K562 (cell line): ENCODE data around the gene CNNM3. TPM values are rescaled to one million over a fixed set of nuclear protein-coding genes. Genes with fewer than 3 reads are reported as not detected.
A peak's percentile ranks its signal among the peaks of the same experiment; 100 is the strongest.

Experiments
- ATAC-seq: fragments of 200-7000 bp; cut with Tn5 transposase; 3 replicates; pipeline ENCODE4 v1.9.1; 2020; ENCODE audit warnings: moderate library complexity
- BruUV-seq: library from RNA; stranded (reverse); fragments of 400-500 nt; replicated peaks from 2 replicates; lab custom pipeline; 2021; lab: Mats Ljungman, UMichigan
- CTCF ChIA-PET: fragments of 300-600 bp; formaldehyde crosslinking; extraction: SDS; loops from one replicate; lab custom pipeline; 2021; ENCODE audit warnings: low intra/inter-chr PET ratio; lab: Yijun Ruan, JAX
- POLR2A ChIA-PET: fragments of 300-600, 350-650 bp; sonication (Branson Sonifier 250); formaldehyde crosslinking; extraction: SDS; loops from one replicate; lab custom pipeline; 2021; ENCODE audit warnings: antibody characterized with exemption, inconsistent platforms; lab: Yijun Ruan, JAX
- DNase-seq, 4 experiments: peaks; one replicate each; pipeline versions ENCODE4 v3.0.0 to v3.0.0-alpha.2; 2011 to 2018; ENCODE audit warnings: low spot score in 3 of 4, mixed read lengths in 3 of 4; ENCODE audit errors: extremely low read depth in 1 of 4
- FAIRE-seq: peaks from 2 replicates; lab custom pipeline; 2011; peaks lifted over from hg19 to GRCh38; lab: Jason Lieb, UNC
- H2AFZ ChIP-seq: 2 replicates; pipeline ENCODE4 v1.6.0; 2011; ENCODE audit warnings: low read depth, low read length, control low read depth, inconsistent platforms
- H3K27ac ChIP-seq: fragments of 200-600 bp; 3 replicates; pipeline ENCODE4 v1.8.0; 2011; ENCODE audit warnings: low read depth, mild to moderate bottlenecking, control low read depth, inconsistent platforms, low read length, moderate library complexity, mixed read lengths; ENCODE audit errors: extremely low read depth
- H3K27me3 ChIP-seq, 2 experiments: fragments of 300-600 bp in 1 of 2; 2 replicates in 1 of 2; 3 replicates in 1 of 2; pipeline versions ENCODE4 v1.6.0 to v1.8.0; 2011; ENCODE audit warnings: inconsistent platforms in 2 of 2, low read length in 2 of 2, mild to moderate bottlenecking in 1 of 2, mixed read lengths in 1 of 2, moderate library complexity in 1 of 2; ENCODE audit not compliant: control insufficient read depth in 2 of 2, insufficient read depth in 2 of 2
- H3K36me3 ChIP-seq: fragments of 300-600 bp; 3 replicates; pipeline ENCODE4 v1.8.0; 2011; ENCODE audit warnings: mild to moderate bottlenecking, low read length, inconsistent platforms; ENCODE audit not compliant: control insufficient read depth, insufficient read depth
- H3K4me1 ChIP-seq, 2 experiments: fragments of 200-600 bp in 1 of 2; replicated peaks in 1 of 2; 2 replicates in 1 of 2; 3 replicates in 1 of 2; pipeline versions ENCODE4 v1.5.1 to v1.8.0; 2011; ENCODE audit warnings: inconsistent platforms in 2 of 2, low read length in 2 of 2, mild to moderate bottlenecking in 1 of 2, mixed read lengths in 1 of 2, moderate library complexity in 1 of 2; ENCODE audit not compliant: control insufficient read depth in 2 of 2, insufficient read depth in 2 of 2
- H3K4me2 ChIP-seq: 2 replicates; pipeline ENCODE4 v1.6.1; 2011; ENCODE audit warnings: low read length, control low read depth, inconsistent platforms, mixed read lengths; ENCODE audit not compliant: insufficient read depth
- H3K4me3 ChIP-seq: fragments of 200-600 bp; sonication (generic), shearing (Covaris generic); 2 replicates; pipeline ENCODE4 v1.5.1; 2016; ENCODE audit warnings: control low read depth, inconsistent platforms
- H3K79me2 ChIP-seq: fragments of 200-600 bp; 3 replicates; pipeline ENCODE4 v1.8.0; 2011; ENCODE audit warnings: low read length, inconsistent platforms; ENCODE audit not compliant: control insufficient read depth, insufficient read depth
- H3K9ac ChIP-seq, 2 experiments: 2 replicates each; pipeline versions ENCODE4 v1.6.0 to v1.6.1; 2011; ENCODE audit warnings: low read depth in 2 of 2, low read length in 2 of 2, control low read depth in 1 of 2, inconsistent platforms in 1 of 2, mild to moderate bottlenecking in 1 of 2, mixed read lengths in 1 of 2; ENCODE audit not compliant: insufficient read depth in 1 of 2
- H3K9me1 ChIP-seq: one replicate; pipeline ENCODE4 v1.6.0; 2011; ENCODE audit warnings: inconsistent platforms, mild to moderate bottlenecking, low read length, moderate library complexity; ENCODE audit not compliant: control insufficient read depth, insufficient read depth
- H3K9me3 ChIP-seq: replicated peaks from 2 replicates; pipeline ENCODE4 v1.5.1; 2011; ENCODE audit warnings: low read depth, low read length, inconsistent platforms; ENCODE audit not compliant: control insufficient read depth, insufficient read depth
- H4K20me1 ChIP-seq: replicated peaks from 2 replicates; pipeline ENCODE4 v1.6.1; 2011; ENCODE audit warnings: low read length, inconsistent platforms, mixed read lengths; ENCODE audit not compliant: control insufficient read depth, insufficient read depth
- BRD9 ChIP-seq: fragments of 450-650 bp; IDR thresholded peaks from 2 replicates; pipeline ENCODE4 v1.6.1; 2018; ENCODE audit warnings: low read depth; ENCODE audit not compliant: partially characterized antibody
- KAT8 ChIP-seq: fragments of 450-650 bp; IDR thresholded peaks from 2 replicates; pipeline ENCODE4 v1.6.1; 2016; ENCODE audit warnings: low read depth, mild to moderate bottlenecking
- WGBS: fragments of 100-300 bp; shearing (Covaris generic); methylation state at CpG from one replicate; pipeline ENCODE4 v1.1.6; 2016; ENCODE audit warnings: low coverage, mixed read lengths; ENCODE audit not compliant: insufficient coverage; ENCODE audit errors: missing lambda C conversion rate; 5-methylcytosine and 5-hydroxymethylcytosine counted together
- in situ Hi-C: fragments of 300-500 bp; cut with MboI; formaldehyde crosslinking; loops from 4 replicates; pipeline ENCODE4 v1.15.0; 2018; ENCODE audit warnings: inconsistent platforms, mixed read lengths
- intact Hi-C: fragments of 100-400 bp; cut with micrococcal nuclease; formaldehyde crosslinking; loops from 2 replicates; pipeline ENCODE4 v1.14.2; 2022
- polyA plus RNA-seq, 8 experiments: library from polyadenylated mRNA; depleted of rRNA in 4 of 8; stranded (reverse) in 5 of 8; unstranded in 3 of 8; fragments of >200 nt; fragmentation: Nextera tagmentation in 2 of 8; fragmentation: Illumina TruSeq in 1 of 8; extraction: Ambion mirVana in 2 of 8; extraction: Trizol in 1 of 8; gene quantifications; 2 replicates each; pipeline versions ENCODE4 v1.2.1 to v1.2.3, GENCODE V29; 2011 to 2014; ENCODE audit warnings: inconsistent platforms in 1 of 8, missing spikeins in 1 of 8
- total RNA-seq, 7 experiments: library from RNA; depleted of rRNA in 6 of 7; stranded (reverse); fragments of >200 nt in 6 of 7; fragmentation: Illumina TruSeq in 2 of 7; extraction: Trizol in 2 of 7; gene quantifications; 2 replicates each; pipeline versions ENCODE4 v1.2.1 to v1.2.3, GENCODE V29; 2011 to 2021; ENCODE audit warnings: low replicate concordance in 1 of 7
- TF ChIP-seq, protein P1 (sequence below): sonication (generic); formaldehyde crosslinking; IDR thresholded peaks from 2 replicates; pipeline ENCODE4 v1.8.1; 2023; ENCODE audit warnings: mild to moderate bottlenecking, missing genetic modification reagents
- TF ChIP-seq, protein P2 (sequence below): fragments of 250-450 bp; sonication (Bioruptor Pico); IDR thresholded peaks from 2 replicates; pipeline ENCODE4 v1.8.0; 2021; ENCODE audit warnings: borderline replicate concordance, mild to moderate bottlenecking, moderate library complexity; ENCODE audit not compliant: poor library complexity, severe bottlenecking

The CNNM3 gene
- total and polyA plus RNA-seq, 9 of the 15 experiments (the other 6 are each of a cell fraction or from before 2014, with no cell fraction given), result 1.4 to 16.9 (median 6.5) TPM

DNA sequence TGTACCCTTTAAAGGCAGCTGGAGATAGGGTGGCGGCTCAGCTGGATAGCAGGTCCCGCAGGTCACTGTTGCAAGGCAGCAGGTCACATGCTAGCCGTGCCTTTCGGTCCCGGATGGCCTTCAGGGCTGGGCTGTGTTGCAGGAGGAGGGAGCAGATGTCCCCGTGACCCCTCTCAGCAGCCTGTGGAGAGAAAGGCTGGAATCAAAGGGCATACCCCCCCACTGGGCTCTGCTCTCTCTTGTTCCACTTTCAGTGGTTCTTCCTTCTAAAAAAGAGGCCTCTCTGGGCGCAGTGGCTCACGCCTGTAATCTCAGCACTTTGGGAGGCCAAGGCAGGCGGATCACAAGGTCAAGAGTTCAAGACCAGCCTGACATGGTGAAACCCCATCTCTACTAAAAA, 32.2 kb downstream of the CNNM3 start:
- no peak overlapping the region for H3K4me2 ChIP-seq
- no peak for TF ChIP-seq BRD9
- TF ChIP-seq, protein P1, sequence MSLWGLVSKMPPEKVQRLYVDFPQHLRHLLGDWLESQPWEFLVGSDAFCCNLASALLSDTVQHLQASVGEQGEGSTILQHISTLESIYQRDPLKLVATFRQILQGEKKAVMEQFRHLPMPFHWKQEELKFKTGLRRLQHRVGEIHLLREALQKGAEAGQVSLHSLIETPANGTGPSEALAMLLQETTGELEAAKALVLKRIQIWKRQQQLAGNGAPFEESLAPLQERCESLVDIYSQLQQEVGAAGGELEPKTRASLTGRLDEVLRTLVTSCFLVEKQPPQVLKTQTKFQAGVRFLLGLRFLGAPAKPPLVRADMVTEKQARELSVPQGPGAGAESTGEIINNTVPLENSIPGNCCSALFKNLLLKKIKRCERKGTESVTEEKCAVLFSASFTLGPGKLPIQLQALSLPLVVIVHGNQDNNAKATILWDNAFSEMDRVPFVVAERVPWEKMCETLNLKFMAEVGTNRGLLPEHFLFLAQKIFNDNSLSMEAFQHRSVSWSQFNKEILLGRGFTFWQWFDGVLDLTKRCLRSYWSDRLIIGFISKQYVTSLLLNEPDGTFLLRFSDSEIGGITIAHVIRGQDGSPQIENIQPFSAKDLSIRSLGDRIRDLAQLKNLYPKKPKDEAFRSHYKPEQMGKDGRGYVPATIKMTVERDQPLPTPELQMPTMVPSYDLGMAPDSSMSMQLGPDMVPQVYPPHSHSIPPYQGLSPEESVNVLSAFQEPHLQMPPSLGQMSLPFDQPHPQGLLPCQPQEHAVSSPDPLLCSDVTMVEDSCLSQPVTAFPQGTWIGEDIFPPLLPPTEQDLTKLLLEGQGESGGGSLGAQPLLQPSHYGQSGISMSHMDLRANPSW, result no peak
- no peak for TF ChIP-seq KAT8
- TF ChIP-seq, protein P2, sequence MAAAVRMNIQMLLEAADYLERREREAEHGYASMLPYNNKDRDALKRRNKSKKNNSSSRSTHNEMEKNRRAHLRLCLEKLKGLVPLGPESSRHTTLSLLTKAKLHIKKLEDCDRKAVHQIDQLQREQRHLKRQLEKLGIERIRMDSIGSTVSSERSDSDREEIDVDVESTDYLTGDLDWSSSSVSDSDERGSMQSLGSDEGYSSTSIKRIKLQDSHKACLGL (CRISPR knock-in tag), result no peak
- H3K9ac ChIP-seq, result peak overlapping the region in 1 of 2 experiments; percentile 31; a peak in 2 of 4 replicates
- no peak overlapping the region for H3K27ac ChIP-seq
- no TSS peak for BruUV-seq
- H3K36me3 ChIP-seq, result peaks cover 56% of the 10 kb centered on the region
- peaks cover 0 to 12% of the 10 kb centered on the region in 2 experiments; a peak in 2 of 5 replicates for H3K4me1 ChIP-seq
- DNase-seq, result no peak
- no peaks in the 10 kb centered on the region for H3K9me3 ChIP-seq
- no peak overlapping the region for H3K4me3 ChIP-seq
- H3K9me1 ChIP-seq, result no peaks in the 10 kb centered on the region
- no peak overlapping the region for H2AFZ ChIP-seq
- ATAC-seq, result no peak
- CTCF ChIA-PET, result no interaction called here
- in situ Hi-C loops (no loop called here), intact Hi-C loops (no loop called here)
- no peaks in the 10 kb centered on the region for H3K79me2 ChIP-seq
- POLR2A ChIA-PET, result interaction anchor here (0.8 to 2.3 kb wide), 2 partner anchors 10 to 23 kb away, joined by 3 to 10 read pairs; partner anchors contain the start of gene ANKRD39
- FAIRE-seq, result no peak
- 80% methylated on average over 9 of the region's 9 CpGs for WGBS
- no peaks in the 10 kb centered on the region for H3K27me3 ChIP-seq
- no peaks in the 10 kb centered on the region for H4K20me1 ChIP-seq
